ENCODE data around the gene C11orf91.

Gene C11orf91

DNA sequence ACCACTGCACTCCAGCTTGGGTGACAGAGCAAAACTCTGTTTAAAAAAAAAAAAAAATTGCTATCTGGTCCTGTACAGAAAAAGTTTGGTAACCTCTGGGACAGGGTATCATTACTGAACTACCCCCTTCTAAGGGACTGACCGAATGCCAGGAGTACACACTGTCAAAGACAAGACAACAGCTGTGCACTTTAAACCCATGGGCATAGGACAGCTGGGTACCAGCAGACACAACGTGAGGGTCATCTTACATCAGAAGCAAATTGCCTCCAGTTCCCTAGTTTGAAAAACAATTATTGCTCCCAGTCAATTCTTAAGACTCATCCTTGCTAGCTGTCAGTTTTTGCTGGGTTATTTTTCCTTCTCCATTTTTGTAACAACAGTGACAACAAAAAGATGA lies 17.8 kb upstream of the C11orf91 start:
- TF ChIP-seq, protein P1, sequence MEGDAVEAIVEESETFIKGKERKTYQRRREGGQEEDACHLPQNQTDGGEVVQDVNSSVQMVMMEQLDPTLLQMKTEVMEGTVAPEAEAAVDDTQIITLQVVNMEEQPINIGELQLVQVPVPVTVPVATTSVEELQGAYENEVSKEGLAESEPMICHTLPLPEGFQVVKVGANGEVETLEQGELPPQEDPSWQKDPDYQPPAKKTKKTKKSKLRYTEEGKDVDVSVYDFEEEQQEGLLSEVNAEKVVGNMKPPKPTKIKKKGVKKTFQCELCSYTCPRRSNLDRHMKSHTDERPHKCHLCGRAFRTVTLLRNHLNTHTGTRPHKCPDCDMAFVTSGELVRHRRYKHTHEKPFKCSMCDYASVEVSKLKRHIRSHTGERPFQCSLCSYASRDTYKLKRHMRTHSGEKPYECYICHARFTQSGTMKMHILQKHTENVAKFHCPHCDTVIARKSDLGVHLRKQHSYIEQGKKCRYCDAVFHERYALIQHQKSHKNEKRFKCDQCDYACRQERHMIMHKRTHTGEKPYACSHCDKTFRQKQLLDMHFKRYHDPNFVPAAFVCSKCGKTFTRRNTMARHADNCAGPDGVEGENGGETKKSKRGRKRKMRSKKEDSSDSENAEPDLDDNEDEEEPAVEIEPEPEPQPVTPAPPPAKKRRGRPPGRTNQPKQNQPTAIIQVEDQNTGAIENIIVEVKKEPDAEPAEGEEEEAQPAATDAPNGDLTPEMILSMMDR (IDR thresholded peaks at IDR 0.05; ENCODE audit: insufficient read depth, low read length, poor library complexity, severe bottlenecking), result no peak
- Histone ChIP-seq H3K27me3 (replicated peaks; ENCODE audit: control insufficient read depth, insufficient read depth, low read length) (no peaks in the 10 kb centered on the region), H3K4me3 (replicated peaks; ENCODE audit: low read depth, low read length) (no peak overlapping the region), H3K36me3 (ENCODE audit: control insufficient read depth, insufficient read depth, low read length) (peaks cover 12% of the 10 kb centered on the region)
- DNase-seq (ENCODE audit: extremely low read depth, insufficient read length), result no peak

DNA sequence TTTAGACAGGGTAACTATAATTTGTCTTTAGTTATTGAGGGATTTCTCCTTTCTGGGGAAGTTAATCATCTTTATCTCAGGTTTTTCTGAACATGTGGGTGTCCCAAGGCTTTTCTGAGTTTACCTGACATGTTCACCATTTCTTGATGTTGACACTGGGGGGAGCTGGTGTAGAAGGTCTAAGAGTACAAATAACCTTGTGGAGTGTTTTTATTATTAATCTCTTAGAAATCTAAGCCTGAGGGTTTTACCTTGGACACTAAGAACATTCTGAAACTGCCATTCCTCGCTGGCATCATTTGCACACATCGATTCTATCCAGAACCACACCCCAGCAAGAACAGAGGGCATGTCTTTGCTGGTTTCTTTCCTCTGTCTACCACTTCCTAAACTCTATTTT lies 15.6 kb upstream of the C11orf91 start:
- peaks cover 7% of the 10 kb centered on the region for H3K36me3 ChIP-seq (ENCODE audit: control insufficient read depth, insufficient read depth, low read length)
- TF ChIP-seq, protein P1 (IDR thresholded peaks at IDR 0.05; ENCODE audit: insufficient read depth, low read length, poor library complexity, severe bottlenecking), result peak; percentile 37
- DNase-seq (ENCODE audit: extremely low read depth, insufficient read length), result no peak

GRCh38 chr11:33713856-33714398 lies 13.3 kb upstream of the C11orf91 start:
- Histone ChIP-seq H3K4me3 (replicated peaks; ENCODE audit: low read depth, low read length) (no peak overlapping the region), H3K36me3 (ENCODE audit: control insufficient read depth, insufficient read depth, low read length) (peaks cover 6% of the 10 kb centered on the region), H3K27me3 (replicated peaks; ENCODE audit: control insufficient read depth, insufficient read depth, low read length) (no peaks in the 10 kb centered on the region)
- no peak for DNase-seq (ENCODE audit: extremely low read depth, insufficient read length)
- TF ChIP-seq, protein P1 (IDR thresholded peaks at IDR 0.05; ENCODE audit: insufficient read depth, low read length, poor library complexity, severe bottlenecking), result no peak

More for the DNA sequence above, 15.6 kb upstream of the C11orf91 start:
- H3K27me3 ChIP-seq (replicated peaks; ENCODE audit: control insufficient read depth, insufficient read depth, low read length), result no peaks in the 10 kb centered on the region
- H3K4me3 ChIP-seq (replicated peaks; ENCODE audit: low read depth, low read length), result no peak overlapping the region

DNA sequence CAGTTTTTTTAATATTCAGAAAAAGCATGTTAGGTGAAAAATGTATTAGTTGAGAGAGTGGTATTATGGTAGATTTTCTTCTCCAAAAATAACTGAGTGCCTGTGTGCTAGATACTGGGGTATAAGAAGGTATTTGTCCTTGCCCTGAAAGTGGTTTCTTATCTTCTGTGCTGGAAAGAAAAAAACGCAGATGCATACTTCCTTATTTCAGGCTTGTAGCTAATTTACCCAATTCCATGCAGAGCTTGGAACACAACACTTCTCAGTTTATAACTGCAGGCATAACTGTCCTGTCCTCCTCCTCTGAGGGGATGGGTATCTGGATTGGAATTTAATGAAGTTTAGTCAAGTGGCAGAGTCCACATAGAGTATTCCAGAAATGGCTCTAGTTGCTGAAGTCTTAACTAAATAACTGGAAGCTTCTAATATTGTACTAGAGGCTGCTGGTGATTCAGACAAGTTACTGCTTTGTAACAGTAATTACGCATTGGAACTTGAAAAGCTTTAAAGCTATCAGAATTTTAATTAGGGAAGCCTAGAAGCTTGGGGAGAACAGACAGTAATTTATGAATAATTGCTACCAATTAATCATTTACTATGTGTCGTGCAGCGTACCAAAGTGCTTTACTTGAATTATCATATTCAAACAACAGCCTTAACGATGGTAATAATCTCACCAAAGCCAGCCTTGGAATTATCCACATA lies 12.7 kb upstream of the C11orf91 start:
- TF ChIP-seq, protein P1 (IDR thresholded peaks at IDR 0.05; ENCODE audit: insufficient read depth, low read length, poor library complexity, severe bottlenecking), result no peak
- Histone ChIP-seq H3K27me3 (replicated peaks; ENCODE audit: control insufficient read depth, insufficient read depth, low read length) (no peaks in the 10 kb centered on the region), H3K4me3 (replicated peaks; ENCODE audit: low read depth, low read length) (no peak overlapping the region), H3K36me3 (ENCODE audit: control insufficient read depth, insufficient read depth, low read length) (peaks cover 6% of the 10 kb centered on the region)
- no peak for DNase-seq (ENCODE audit: extremely low read depth, insufficient read length)

DNA sequence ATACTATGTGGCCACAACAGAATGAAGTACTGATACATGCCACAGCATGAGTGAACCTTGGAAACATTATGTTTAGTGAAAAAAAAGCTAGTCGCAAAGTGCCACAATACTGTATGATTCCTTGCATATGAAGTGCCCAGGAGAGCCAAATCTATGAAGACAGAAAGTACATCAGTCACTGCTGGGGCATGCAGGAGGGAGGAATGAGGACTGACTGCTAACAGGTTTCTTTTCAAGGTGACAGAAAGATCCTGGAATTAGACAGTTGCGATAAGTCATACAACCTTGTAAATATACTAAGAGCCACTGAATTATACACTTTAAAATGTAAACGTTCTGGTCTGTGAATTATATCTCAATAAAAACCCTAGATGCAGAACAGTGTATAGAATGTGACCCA lies 11.8 kb upstream of the C11orf91 start:
- H3K27me3 ChIP-seq (replicated peaks; ENCODE audit: control insufficient read depth, insufficient read depth, low read length), result no peaks in the 10 kb centered on the region
- peaks cover 9% of the 10 kb centered on the region for H3K36me3 ChIP-seq (ENCODE audit: control insufficient read depth, insufficient read depth, low read length)
- TF ChIP-seq, protein P1 (IDR thresholded peaks at IDR 0.05; ENCODE audit: insufficient read depth, low read length, poor library complexity, severe bottlenecking), result no peak
- H3K4me3 ChIP-seq (replicated peaks; ENCODE audit: low read depth, low read length), result no peak overlapping the region
- DNase-seq (ENCODE audit: extremely low read depth, insufficient read length), result no peak
